A673 (cell line): Measurements from ENCODE around the gene PNMA1.

Experiments used
- EZH2 ChIP-seq: fragments of 200-600 bp; sonication (generic); IDR thresholded peaks from 2 replicates; pipeline ENCODE4 v1.6.1; 2017; ENCODE audit warnings: borderline replicate concordance, low read depth, mild to moderate bottlenecking, mixed read lengths, antibody characterized with exemption, low read length; ENCODE audit not compliant: poor library complexity, severe bottlenecking
- TF ChIP-seq, protein P1 (sequence below): fragments of 300-800, 200-600 bp; sonication (generic); conservative IDR thresholded peaks from 2 replicates; pipeline ENCODE4 v1.5.1; 2017; ENCODE audit warnings: low read depth, mild to moderate bottlenecking, antibody characterized with exemption, low read length, moderate library complexity, mixed read lengths

DNA sequence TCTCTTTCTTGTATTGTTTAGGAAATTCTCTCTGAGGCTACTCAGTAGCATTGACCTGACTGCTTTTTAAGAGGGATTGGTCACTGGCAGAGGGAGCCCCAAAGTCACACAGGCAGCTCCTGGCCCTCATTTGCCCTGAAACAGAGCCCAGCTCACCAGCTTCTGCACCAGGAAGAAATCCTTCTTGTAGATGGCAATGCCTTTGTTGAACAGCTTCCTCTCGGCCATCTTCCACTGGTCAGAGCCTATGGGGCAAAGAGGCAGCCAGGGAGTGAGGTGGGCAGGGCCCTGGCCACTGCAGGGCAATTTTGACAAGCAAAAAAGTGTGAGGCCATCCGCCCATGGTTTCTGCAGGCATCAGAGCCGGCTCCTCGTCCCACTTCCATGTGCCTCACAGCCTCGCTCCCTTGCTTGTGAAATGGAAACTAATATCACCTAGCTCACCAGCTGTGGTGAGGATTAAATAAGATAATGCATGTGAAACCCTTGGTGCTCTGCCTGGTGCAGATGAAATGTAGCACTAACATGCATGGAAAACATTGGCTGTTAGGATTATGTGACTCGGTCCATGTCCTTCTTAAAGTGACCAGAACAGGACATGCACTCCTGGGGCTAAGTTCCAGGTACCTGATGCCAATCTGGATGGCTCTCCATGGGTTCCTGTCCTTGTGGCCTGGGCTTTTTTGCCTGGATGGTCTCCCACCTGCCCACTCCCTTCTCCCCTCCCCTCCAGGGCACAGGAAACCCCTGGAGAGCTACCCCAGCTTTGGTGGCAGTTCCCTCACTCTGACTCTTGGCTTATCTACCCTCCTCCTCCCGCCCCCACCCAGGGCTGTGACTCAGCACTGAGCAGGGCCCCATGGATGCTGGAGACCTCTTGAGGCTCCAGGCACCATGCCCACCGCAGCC is 11.2 kb upstream of the PNMA1 start:
- TF ChIP-seq, protein P1, sequence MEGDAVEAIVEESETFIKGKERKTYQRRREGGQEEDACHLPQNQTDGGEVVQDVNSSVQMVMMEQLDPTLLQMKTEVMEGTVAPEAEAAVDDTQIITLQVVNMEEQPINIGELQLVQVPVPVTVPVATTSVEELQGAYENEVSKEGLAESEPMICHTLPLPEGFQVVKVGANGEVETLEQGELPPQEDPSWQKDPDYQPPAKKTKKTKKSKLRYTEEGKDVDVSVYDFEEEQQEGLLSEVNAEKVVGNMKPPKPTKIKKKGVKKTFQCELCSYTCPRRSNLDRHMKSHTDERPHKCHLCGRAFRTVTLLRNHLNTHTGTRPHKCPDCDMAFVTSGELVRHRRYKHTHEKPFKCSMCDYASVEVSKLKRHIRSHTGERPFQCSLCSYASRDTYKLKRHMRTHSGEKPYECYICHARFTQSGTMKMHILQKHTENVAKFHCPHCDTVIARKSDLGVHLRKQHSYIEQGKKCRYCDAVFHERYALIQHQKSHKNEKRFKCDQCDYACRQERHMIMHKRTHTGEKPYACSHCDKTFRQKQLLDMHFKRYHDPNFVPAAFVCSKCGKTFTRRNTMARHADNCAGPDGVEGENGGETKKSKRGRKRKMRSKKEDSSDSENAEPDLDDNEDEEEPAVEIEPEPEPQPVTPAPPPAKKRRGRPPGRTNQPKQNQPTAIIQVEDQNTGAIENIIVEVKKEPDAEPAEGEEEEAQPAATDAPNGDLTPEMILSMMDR: no peak
- TF ChIP-seq EZH2: no peak
